Mesothelial cell of epicardium (in vitro differentiated cells): ENCODE results near the gene CAMTA1. TPM values are rescaled to one million over a fixed set of nuclear protein-coding genes. Genes with fewer than 3 reads are reported as not detected.

Experiments used
- DNase-seq, 2 experiments: peaks; one replicate each; pipeline ENCODE4 v3.0.0; 2021; ENCODE audit warnings: low spot score in 2 of 2; ENCODE audit not compliant: unreplicated experiment in 2 of 2
- H3K27ac Mint-ChIP-seq: 2 replicates; pipeline ENCODE4 v1.8.0; 2021; ENCODE audit warnings: mixed read lengths
- H3K27me3 Mint-ChIP-seq: 2 replicates; pipeline ENCODE4 v1.8.0; 2021; ENCODE audit warnings: low read depth, mixed read lengths
- H3K36me3 Mint-ChIP-seq: 2 replicates; pipeline ENCODE4 v1.8.0; 2021; ENCODE audit warnings: mixed read lengths
- H3K4me1 Mint-ChIP-seq: 2 replicates; pipeline ENCODE4 v1.8.0; 2021; ENCODE audit warnings: mixed read lengths
- H3K4me3 Mint-ChIP-seq: 2 replicates; pipeline ENCODE4 v1.8.0; 2021; ENCODE audit warnings: mild to moderate bottlenecking, moderate library complexity, mixed read lengths
- H3K9me3 Mint-ChIP-seq: 2 replicates; pipeline ENCODE4 v1.8.0; 2021; ENCODE audit warnings: mixed read lengths
- total RNA-seq: library from RNA; stranded (reverse); gene quantifications from 3 replicates; pipeline ENCODE4 v1.2.1, GENCODE V29; 2021
- TF ChIP-seq, protein P1 (sequence below): fragments of 200-600 bp; sonication (generic); IDR thresholded peaks from one replicate; pipeline ENCODE4 v1.5.0; 2021; ENCODE audit warnings: antibody characterized with exemption; ENCODE audit not compliant: unreplicated experiment

Gene CAMTA1
- total RNA-seq, 1 donor from 2014 or later, result 70.4 TPM

DNA sequence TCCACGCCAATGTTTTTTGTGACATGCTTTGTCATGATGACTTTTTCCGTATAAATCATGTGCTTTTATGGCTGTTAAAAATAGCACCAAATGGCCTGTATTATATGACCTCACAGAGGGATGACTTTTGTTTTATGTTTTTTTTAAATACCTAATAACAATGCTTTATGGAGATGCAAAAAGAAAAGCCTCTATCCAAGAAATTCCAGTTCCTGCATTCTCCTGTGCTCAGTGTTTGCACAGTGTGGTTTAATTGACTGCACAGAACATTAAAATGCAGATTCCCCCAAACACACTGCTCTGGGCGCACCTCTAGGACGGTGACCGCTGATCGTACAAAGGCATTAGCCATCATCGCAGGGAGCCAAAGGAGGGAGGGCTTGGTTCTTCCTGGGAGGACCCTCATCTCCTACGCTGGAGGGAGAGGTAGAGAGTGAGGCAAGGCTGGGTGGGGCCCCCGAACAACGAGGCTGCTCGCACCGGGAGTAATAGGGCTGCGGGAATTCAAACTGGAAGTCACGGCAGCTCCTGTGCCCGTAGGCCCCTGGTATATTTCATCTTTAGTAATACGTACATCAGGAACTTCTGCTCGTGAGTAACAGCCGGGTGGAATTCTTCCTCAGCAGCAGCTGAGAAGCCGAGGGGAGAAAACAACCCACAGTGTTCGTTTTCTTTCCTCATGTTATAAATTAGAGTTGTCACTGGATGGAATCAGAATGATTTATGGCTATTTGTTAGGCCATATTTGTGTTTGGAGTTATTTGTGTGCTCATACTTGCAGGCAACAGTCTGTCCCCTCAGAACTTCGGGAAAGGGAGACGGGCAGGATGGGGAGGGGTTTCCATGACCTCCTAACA lies 465.6 kb downstream of the CAMTA1 start:
- TF ChIP-seq, protein P1, sequence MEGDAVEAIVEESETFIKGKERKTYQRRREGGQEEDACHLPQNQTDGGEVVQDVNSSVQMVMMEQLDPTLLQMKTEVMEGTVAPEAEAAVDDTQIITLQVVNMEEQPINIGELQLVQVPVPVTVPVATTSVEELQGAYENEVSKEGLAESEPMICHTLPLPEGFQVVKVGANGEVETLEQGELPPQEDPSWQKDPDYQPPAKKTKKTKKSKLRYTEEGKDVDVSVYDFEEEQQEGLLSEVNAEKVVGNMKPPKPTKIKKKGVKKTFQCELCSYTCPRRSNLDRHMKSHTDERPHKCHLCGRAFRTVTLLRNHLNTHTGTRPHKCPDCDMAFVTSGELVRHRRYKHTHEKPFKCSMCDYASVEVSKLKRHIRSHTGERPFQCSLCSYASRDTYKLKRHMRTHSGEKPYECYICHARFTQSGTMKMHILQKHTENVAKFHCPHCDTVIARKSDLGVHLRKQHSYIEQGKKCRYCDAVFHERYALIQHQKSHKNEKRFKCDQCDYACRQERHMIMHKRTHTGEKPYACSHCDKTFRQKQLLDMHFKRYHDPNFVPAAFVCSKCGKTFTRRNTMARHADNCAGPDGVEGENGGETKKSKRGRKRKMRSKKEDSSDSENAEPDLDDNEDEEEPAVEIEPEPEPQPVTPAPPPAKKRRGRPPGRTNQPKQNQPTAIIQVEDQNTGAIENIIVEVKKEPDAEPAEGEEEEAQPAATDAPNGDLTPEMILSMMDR, result no peak
- Mint-ChIP-seq H3K4me1 (peaks cover 5% of the 10 kb centered on the region), H3K9me3 (no peaks in the 10 kb centered on the region), H3K27me3 (peaks cover 48% of the 10 kb centered on the region), H3K36me3 (no peaks in the 10 kb centered on the region), H3K27ac (no peak overlapping the region), H3K4me3 (no peak overlapping the region)
- peak in 1 of 2 experiments; percentile 35 for DNase-seq

DNA sequence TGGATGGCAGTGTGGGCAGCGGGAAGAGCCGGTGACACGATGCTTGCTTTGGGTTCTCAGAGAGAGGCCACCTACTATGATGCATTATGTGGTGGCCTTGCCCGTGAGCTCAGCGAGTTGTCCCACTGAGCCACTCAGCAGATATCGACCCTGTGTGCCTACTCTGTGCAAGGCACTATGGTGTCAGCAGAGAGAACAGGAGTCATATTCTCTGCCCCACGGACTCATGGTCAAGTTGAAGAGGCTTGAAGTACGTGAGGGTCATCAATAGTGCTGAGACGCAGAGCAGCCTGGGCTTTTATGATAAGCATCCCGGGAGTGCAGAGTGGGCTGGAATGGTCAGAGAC lies 466.2 kb downstream of the CAMTA1 start:
- H3K9me3 Mint-ChIP-seq, result no peaks in the 10 kb centered on the region
- H3K36me3 Mint-ChIP-seq, result no peaks in the 10 kb centered on the region
- peaks cover 5% of the 10 kb centered on the region for H3K4me1 Mint-ChIP-seq
- TF ChIP-seq, protein P1, result no peak
- H3K27ac Mint-ChIP-seq, result no peak overlapping the region
- H3K4me3 Mint-ChIP-seq, result no peak overlapping the region
- peaks cover 43% of the 10 kb centered on the region for H3K27me3 Mint-ChIP-seq
- peak in 1 of 2 experiments; percentile 19 for DNase-seq

DNA sequence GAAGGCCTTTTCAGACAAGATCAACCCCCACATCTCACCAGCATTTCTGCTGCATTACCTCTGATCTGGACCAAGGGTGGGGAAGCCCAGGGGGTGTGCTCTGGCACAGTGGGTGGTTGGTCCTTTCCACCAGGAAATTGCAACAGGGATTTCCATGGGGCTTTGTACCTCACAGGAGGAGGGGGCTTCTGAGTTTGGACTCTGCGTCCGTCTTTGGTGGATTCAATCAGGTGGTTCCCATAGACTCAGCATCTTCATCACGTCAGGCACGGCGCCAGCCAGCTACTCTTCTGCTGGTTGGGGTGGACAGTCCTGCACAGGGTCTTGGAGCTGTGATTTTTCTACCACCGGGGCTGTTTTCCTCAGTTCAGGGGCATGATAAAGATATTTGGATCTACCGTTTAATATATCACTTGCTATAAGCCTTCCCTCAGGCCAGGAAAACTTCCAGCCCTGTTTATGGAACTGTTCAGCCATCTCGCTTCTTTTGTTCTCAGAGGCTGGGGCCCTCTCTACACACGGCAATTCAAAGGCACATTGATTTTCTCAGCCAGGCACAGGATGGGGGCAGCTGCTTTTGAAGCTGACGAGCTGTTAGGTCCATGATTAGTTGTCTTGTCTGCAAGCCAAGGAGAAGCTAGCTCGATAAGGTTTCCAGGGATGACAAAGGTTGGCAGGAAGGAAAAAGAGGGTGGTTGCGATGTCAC lies 467.3 kb downstream of the CAMTA1 start:
- H3K4me1 Mint-ChIP-seq, result peaks cover 5% of the 10 kb centered on the region
- no peak overlapping the region for H3K27ac Mint-ChIP-seq
- TF ChIP-seq, protein P1, result no peak
- no peaks in the 10 kb centered on the region for H3K9me3 Mint-ChIP-seq
- peaks cover 39% of the 10 kb centered on the region for H3K27me3 Mint-ChIP-seq
- peak in 1 of 2 experiments; percentile 31 for DNase-seq
- no peaks in the 10 kb centered on the region for H3K36me3 Mint-ChIP-seq
- H3K4me3 Mint-ChIP-seq, result no peak overlapping the region

DNA sequence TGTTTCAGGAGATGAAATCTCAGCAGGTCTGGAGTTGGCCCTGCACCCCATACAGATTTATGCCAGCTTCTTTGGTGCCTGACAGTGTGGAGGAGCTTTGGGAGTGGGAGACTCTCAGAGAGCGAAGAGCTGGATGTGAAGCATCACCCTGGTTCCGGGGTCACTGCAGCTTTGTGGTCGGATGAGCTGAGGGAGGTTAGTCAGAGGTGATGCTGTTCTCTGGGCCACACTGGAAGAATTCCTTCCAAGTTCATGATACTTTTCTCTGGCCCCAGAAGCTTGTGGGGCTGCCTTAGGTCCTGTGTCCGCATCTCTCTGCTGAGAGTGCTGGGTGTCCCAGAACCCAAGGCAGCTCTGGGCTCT lies 467.8 kb downstream of the CAMTA1 start:
- Mint-ChIP-seq H3K9me3 (no peaks in the 10 kb centered on the region), H3K36me3 (no peaks in the 10 kb centered on the region), H3K27ac (no peak overlapping the region), H3K4me3 (no peak overlapping the region), H3K4me1 (peaks cover 5% of the 10 kb centered on the region), H3K27me3 (peaks cover 36% of the 10 kb centered on the region)
- DNase-seq, result no peak
- TF ChIP-seq, protein P1, result no peak

DNA sequence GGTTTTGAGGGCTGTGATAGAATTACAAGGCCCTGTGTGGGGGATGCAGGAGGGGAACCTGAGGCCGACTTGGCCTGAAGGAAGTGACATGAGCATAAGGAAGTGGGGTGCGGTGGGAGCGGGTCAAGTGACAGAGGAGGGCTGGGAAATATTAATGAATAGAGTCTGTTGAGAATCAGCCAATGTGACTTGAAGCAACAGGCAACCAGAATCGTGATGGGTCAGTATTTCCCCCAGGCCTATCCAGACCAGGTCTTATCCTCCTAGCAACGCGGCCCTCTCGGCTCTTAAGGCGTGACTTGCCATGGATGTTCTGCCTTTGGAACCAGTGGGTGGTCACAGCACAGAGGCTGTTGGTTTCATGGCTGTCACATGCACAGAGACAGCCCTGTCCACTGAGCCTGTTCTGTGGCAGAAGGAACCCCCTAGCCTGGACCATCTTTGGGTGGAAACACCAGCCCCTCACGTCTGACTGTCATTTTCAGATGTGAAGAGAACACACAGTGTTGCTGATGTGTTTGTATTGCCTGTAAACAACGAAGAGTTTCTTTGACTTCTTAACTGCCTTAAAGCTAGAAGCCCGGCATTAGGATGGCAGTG lies 468.8 kb downstream of the CAMTA1 start:
- Mint-ChIP-seq H3K36me3 (no peaks in the 10 kb centered on the region), H3K4me3 (no peak overlapping the region), H3K9me3 (no peaks in the 10 kb centered on the region), H3K4me1 (peaks cover 5% of the 10 kb centered on the region), H3K27ac (no peak overlapping the region), H3K27me3 (peaks cover 36% of the 10 kb centered on the region)
- TF ChIP-seq, protein P1, result no peak
- DNase-seq, result peak in 1 of 2 experiments; percentile 10
